HG02571 (cell line): Measurements from ENCODE around the gene PHF21A.
A peak's percentile ranks its signal among the peaks of the same experiment; 100 is the strongest.
"Not testable (repeated sequence)": the region's sequence is repeated elsewhere in the genome, so short reads cannot be mapped to it uniquely, and the experiment has no call there.

Experiments used
- ATAC-seq: cut with Tn5 transposase; IDR thresholded peaks from one replicate; pipeline ENCODE4 v1.9.1; 2021; ENCODE audit warnings: mild to moderate bottlenecking, moderate library complexity; ENCODE audit not compliant: unreplicated experiment

The PHF21A gene

GRCh38 chr11:45906965-45907611, 214.2 kb downstream of the PHF21A start, which contains the start of gene FREY1:
Gene FREY1, minus strand, starts transcription at chr11:45907271. Its CDS starts 26 bp downstream, at chr11:45907245.
- ATAC-seq, result no peak

GRCh38 chr11:45906096-45906682, 215.1 kb downstream of the PHF21A start:
- ATAC-seq, result no peak

- not testable (repeated sequence) for ATAC-seq
Observed at GRCh38 chr11:45905576-45905975, 215.7 kb downstream of the PHF21A start.

- no peak for ATAC-seq
Observed at GRCh38 chr11:45905095-45905494, 216.2 kb downstream of the PHF21A start.

GRCh38 chr11:45904309-45904915, 216.8 kb downstream of the PHF21A start:
- no peak for ATAC-seq

GRCh38 chr11:45902452-45903380, 218.5 kb downstream of the PHF21A start:
- no peak for ATAC-seq

- no peak for ATAC-seq
Observed at GRCh38 chr11:45901626-45902025, 219.6 kb downstream of the PHF21A start.

GRCh38 chr11:45900916-45901617, 220.2 kb downstream of the PHF21A start:
- ATAC-seq, result no peak

GRCh38 chr11:45900175-45900800, 221.0 kb downstream of the PHF21A start:
- ATAC-seq, result peak; percentile 13

GRCh38 chr11:45899448-45900174, 221.6 kb downstream of the PHF21A start:
- peak; percentile 58 for ATAC-seq

- ATAC-seq, result no peak
Observed at GRCh38 chr11:45899086-45899447, 222.2 kb downstream of the PHF21A start.

- no peak for ATAC-seq
Observed at GRCh38 chr11:45897556-45897955, 223.7 kb downstream of the PHF21A start.

GRCh38 chr11:45896422-45896984, 224.8 kb downstream of the PHF21A start:
- no peak for ATAC-seq

- no peak for ATAC-seq
Observed at GRCh38 chr11:45895553-45896259, 225.5 kb downstream of the PHF21A start.

GRCh38 chr11:45894555-45895247, 226.6 kb downstream of the PHF21A start:
- no peak for ATAC-seq

- no peak for ATAC-seq
Observed at GRCh38 chr11:45892856-45893255, 228.4 kb downstream of the PHF21A start.

GRCh38 chr11:45890886-45891550, 230.2 kb downstream of the PHF21A start:
- ATAC-seq, result no peak
